GM12875 (cell line): ENCODE measurements around the gene CPSF2.

Experiments used
- H3K4me3 ChIP-seq: one replicate; pipeline ENCODE4 v1.5.1; 2011; ENCODE audit warnings: low read depth, low read length, control low read depth
- TF ChIP-seq, protein P1 (sequence below): IDR thresholded peaks from 2 replicates; pipeline ENCODE4 v1.5.1; 2011; ENCODE audit warnings: low read depth, mild to moderate bottlenecking, control low read depth, inconsistent platforms, low read length, moderate library complexity, borderline replicate concordance; ENCODE audit not compliant: insufficient read depth

CPSF2 gene

DNA sequence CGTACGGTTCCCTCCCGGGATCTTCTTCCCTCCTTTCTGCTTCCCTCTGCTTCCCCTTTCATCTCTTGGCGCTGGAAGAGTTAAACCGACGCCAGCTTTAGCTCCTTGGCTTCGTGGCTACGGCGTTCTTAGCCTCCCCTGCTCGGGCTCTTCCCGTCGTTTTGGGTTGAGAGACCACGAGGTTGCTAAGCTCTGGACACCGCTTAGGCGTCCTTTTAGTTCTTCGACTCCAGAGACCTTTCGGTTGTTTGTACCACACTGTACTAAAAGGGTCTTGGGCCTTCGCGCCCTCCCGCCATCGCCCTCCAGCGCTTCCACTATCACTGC is 545 bp downstream of the CPSF2 start:
- TF ChIP-seq, protein P1, sequence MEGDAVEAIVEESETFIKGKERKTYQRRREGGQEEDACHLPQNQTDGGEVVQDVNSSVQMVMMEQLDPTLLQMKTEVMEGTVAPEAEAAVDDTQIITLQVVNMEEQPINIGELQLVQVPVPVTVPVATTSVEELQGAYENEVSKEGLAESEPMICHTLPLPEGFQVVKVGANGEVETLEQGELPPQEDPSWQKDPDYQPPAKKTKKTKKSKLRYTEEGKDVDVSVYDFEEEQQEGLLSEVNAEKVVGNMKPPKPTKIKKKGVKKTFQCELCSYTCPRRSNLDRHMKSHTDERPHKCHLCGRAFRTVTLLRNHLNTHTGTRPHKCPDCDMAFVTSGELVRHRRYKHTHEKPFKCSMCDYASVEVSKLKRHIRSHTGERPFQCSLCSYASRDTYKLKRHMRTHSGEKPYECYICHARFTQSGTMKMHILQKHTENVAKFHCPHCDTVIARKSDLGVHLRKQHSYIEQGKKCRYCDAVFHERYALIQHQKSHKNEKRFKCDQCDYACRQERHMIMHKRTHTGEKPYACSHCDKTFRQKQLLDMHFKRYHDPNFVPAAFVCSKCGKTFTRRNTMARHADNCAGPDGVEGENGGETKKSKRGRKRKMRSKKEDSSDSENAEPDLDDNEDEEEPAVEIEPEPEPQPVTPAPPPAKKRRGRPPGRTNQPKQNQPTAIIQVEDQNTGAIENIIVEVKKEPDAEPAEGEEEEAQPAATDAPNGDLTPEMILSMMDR: no peak
- H3K4me3 ChIP-seq: peak overlapping the region; percentile 99

DNA sequence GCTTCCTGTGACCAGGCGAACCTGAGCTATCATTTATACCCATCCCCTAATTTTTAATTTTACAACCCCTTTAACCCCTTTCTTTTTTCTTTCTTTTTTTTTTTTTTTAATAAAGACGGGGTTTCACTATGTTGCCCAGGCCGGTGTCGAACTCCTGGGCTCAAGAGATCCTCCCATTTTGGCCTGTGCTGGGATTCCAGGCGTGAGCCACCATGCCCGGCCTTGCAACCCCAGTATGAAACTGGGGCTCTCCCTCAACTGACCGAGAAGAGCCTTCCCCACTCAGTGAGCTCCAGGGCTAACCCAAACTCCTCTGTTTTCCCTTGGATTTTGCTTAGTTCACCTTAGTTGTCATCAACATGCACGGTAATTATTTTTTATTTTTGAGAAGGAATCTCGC is 992 bp downstream of the CPSF2 start:
- TF ChIP-seq, protein P1: no peak

GRCh38 chr14:92134456-92134855 is 12.7 kb downstream of the CPSF2 start:
- TF ChIP-seq, protein P1: no peak
- H3K4me3 ChIP-seq: no peak overlapping the region

More for the DNA sequence above, 992 bp downstream of the CPSF2 start:
- peak overlapping the region; percentile 99 for H3K4me3 ChIP-seq

DNA sequence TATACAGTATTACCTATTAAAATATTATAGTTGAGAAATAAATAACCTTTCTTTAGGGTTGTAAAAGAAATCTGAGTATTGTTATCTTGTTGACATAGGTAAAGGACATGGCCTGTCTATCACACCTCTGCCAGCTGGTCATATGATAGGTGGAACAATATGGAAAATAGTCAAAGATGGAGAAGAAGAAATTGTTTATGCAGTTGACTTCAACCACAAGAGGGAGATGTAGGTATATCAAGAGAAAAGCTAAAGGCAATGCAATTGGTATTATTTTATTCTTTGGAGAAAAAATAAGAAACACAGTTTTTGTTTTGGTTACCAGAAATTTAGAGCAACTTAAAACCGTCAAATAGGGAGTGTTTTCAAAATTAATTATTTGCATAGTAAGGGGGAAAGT is 13.5 kb downstream of the CPSF2 start:
- no peak overlapping the region for H3K4me3 ChIP-seq
- TF ChIP-seq, protein P1: no peak

DNA sequence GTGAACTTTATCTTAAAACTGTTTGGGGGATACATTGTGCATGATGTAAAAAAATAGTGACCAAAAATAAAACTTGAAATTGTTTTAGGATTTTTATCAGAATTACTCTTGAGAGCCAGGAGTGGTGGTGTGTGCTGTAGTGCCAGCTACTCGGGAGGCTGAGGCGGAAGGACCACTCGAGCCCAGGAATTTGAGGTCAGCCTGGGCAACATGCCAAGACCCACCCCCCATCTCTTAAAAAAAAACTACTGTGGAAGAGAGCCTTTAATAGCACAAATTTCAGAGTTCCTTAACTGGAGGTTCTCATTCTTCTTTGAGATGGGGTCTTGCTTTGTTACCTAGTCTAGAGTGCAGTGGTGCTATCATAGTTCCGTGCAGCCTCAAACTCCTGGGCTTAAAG is 21.5 kb downstream of the CPSF2 start:
- TF ChIP-seq, protein P1: no peak

DNA sequence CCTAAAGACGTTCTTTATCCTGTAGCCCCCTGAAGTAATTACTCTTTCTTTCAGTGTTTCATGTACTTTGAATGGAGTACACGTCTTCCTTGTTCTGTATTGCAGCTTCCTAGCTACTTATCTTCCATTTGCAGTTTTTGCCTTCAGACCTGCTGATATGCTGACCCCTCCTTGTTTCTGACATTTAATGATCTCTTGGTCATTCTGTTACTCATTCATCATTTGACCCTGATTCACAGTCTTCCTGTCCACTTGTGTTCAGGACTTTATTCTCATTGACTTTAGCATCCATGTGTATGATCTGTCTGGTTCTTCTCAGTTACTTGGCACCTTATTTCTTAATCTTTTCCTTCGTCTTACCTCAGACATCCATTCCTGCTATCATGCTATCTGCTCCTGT is 22.2 kb downstream of the CPSF2 start:
- H3K4me3 ChIP-seq: no peak overlapping the region
- TF ChIP-seq, protein P1: no peak

More for the DNA sequence above, 21.5 kb downstream of the CPSF2 start:
- H3K4me3 ChIP-seq: no peak overlapping the region

DNA sequence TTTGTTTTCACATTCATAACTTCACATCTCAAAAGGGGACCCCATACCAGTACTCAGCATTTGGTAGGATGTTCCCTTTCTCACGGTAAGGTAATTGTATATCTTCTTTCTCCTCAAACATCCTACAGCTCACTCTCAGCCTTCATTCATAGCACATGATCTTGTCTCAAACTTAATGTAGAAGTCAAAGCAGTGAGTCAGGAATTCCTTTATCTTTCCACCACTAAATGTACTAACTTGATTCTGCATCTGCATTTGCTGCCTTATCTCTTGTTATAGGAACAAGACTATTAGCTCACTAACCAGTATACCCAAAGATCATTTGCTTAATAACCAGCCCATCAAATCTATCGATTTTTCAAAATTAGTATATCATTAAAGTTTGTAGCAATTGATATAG is 22.9 kb downstream of the CPSF2 start:
- no peak overlapping the region for H3K4me3 ChIP-seq
- TF ChIP-seq, protein P1: no peak
